Hepatocyte (in vitro differentiated cells): Measurements from ENCODE around the gene WDTC1.

ENCODE experiments used
- CTCF ChIP-seq: fragments of 200-600 bp; sonication (generic); IDR thresholded peaks from 2 replicates; pipeline ENCODE4 v1.5.1; 2016; ENCODE audit warnings: antibody characterized with exemption, mild to moderate bottlenecking; ENCODE audit not compliant: poor library complexity
- EZH2 ChIP-seq: fragments of 200-600 bp; sonication (generic); IDR thresholded peaks from 2 replicates; pipeline ENCODE4 v1.6.1; 2016; ENCODE audit warnings: antibody characterized with exemption, mild to moderate bottlenecking, borderline replicate concordance
- EZH2phosphoT487 ChIP-seq: fragments of 200-600 bp; sonication (generic); IDR thresholded peaks from one replicate; pipeline ENCODE4 v1.6.1; 2018; ENCODE audit warnings: antibody characterized with exemption, mild to moderate bottlenecking, low read depth, moderate library complexity; ENCODE audit not compliant: unreplicated experiment, severe bottlenecking

- TF ChIP-seq CTCF (no peak), EZH2 (no peak), EZH2phosphoT487 (no peak)
These were observed 71.6 kb downstream of the WDTC1 start for GRCh38 chr1:27306071-27306470.
